ENCODE measurements around the gene HIGD1A.

Gene HIGD1A

DNA sequence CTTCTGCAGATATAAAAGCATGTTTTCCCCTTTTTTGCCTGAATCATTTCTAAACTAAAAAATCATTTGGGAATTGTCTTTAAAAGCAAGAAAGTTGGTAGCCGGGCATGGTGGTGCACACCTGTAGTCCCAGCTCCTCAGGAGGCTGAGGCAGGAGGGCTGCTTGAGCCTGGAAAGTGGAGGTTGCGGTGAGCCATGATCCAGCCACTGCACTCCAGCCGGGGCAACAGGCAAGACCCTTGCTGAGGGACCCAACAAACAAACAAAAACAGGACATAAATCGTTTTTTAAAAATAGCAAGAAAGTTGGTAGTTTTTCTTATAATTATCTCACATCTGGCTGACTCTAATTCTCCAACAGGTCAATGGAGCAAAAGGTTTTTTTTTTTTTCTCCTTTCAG, 2.5 kb downstream of the HIGD1A start:
- DNase-seq (ENCODE audit: low read depth): no peak
- TF ChIP-seq, protein P1, sequence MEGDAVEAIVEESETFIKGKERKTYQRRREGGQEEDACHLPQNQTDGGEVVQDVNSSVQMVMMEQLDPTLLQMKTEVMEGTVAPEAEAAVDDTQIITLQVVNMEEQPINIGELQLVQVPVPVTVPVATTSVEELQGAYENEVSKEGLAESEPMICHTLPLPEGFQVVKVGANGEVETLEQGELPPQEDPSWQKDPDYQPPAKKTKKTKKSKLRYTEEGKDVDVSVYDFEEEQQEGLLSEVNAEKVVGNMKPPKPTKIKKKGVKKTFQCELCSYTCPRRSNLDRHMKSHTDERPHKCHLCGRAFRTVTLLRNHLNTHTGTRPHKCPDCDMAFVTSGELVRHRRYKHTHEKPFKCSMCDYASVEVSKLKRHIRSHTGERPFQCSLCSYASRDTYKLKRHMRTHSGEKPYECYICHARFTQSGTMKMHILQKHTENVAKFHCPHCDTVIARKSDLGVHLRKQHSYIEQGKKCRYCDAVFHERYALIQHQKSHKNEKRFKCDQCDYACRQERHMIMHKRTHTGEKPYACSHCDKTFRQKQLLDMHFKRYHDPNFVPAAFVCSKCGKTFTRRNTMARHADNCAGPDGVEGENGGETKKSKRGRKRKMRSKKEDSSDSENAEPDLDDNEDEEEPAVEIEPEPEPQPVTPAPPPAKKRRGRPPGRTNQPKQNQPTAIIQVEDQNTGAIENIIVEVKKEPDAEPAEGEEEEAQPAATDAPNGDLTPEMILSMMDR (IDR thresholded peaks at IDR 0.05; ENCODE audit: insufficient read depth, low read depth, low read length, missing control alignments): no peak
- H3K4me3 ChIP-seq (ENCODE audit: low read length): no peak overlapping the region

DNA sequence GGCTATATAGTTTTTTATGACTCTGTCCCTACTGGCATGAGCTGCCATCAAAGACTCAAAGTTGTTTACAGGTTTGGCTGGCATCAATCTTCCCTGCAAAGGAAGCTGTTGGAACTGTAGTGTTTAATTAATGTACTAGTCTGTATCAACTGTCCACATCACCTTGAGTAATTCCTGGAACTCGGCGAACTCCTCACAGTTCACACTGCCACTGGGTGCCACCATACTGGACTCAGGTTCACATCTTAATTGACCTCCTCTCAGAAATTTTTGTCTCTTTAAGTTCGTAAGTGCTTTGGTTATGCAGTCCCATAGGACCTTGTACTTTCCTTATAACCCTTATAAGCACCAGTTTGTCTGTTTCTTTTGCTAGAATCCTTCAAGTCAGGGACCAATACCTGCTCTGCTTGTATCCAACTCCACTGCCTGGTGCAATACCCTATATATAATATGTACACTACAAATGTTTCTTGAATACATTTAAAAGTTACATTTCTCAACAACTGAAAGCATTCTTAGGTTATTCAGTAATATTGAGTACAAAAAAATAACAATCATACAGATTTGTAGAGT, 3.2 kb downstream of the HIGD1A start:
- TF ChIP-seq, protein P1 (IDR thresholded peaks at IDR 0.05; ENCODE audit: insufficient read depth, low read depth, low read length, missing control alignments): no peak
- no peak for DNase-seq (ENCODE audit: low read depth)

DNA sequence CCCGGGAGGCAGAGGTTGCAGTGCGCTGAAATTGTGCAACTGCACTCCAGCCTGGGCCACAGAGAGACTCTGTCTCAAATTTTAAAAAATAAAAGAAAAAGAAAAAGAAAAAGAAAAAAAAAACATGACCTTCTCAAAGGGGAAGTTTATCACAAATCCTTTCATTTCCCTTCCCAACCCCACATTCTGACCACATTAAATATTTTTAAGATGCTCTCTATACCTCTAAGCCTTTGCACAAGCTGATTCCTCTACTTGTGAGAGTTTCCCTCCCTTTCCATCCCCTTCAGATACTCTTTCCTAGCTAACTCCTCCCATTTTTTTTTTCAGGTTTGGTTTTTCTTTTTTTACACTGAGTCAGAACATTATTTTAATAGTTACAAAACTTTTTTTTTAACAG, 4.0 kb downstream of the HIGD1A start:
- TF ChIP-seq, protein P1 (IDR thresholded peaks at IDR 0.05; ENCODE audit: insufficient read depth, low read depth, low read length, missing control alignments): no peak
- H3K4me3 ChIP-seq (ENCODE audit: low read length): no peak overlapping the region
- no peak for DNase-seq (ENCODE audit: low read depth)

More for the DNA sequence above, 3.2 kb downstream of the HIGD1A start:
- no peak overlapping the region for H3K4me3 ChIP-seq (ENCODE audit: low read length)

DNA sequence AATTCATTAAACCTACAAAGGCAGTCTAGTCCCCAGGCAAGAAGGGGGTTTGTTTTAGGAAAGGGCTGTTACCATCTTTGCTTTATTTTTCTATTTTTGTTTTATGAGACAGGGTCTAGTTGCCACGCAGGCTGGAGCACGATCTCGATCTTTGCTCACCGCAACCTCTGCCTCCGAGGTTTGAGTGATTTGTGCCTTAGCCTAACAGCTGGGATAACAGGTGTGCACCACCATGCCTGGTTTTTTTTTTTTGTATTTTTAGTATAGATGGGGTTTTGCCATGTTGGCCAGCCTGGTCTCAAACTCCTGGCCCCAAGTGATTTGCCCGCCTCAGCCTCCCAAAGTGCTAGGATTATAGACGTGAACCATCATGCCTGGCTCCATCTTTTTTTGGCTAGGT, 4.9 kb downstream of the HIGD1A start:
- no peak overlapping the region for H3K4me3 ChIP-seq (ENCODE audit: low read length)
- no peak for DNase-seq (ENCODE audit: low read depth)
- TF ChIP-seq, protein P1 (IDR thresholded peaks at IDR 0.05; ENCODE audit: insufficient read depth, low read depth, low read length, missing control alignments): no peak

DNA sequence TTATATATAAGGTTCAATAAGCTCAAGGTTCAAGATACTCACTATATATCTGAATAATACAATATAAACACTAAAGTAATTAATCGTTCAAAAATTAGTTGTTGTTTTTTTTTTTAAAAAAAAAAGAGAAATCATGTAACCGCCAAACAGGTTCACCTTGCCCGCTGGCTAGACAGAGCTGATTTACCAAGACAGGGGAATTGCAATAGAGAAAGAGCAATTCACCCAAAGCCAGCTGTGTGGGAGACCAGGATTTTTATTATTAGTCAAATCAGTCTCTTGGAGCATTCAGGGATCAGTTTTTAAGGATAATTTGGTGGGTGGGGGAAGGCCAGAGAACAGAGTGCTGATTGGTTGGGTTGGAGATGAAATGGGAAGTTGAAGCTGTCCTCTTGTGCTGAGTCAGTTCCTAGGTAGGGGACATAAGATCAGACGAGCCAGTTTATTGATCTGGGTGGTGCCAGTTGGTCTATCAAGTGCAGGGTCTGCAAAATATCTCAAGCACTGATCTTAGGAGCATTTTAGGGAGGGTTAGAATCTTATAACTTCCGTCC, 7.9 kb downstream of the HIGD1A start:
- no peak for DNase-seq (ENCODE audit: low read depth)
- TF ChIP-seq, protein P1 (IDR thresholded peaks at IDR 0.05; ENCODE audit: insufficient read depth, low read depth, low read length, missing control alignments): no peak
- no peak overlapping the region for H3K4me3 ChIP-seq (ENCODE audit: low read length)

DNA sequence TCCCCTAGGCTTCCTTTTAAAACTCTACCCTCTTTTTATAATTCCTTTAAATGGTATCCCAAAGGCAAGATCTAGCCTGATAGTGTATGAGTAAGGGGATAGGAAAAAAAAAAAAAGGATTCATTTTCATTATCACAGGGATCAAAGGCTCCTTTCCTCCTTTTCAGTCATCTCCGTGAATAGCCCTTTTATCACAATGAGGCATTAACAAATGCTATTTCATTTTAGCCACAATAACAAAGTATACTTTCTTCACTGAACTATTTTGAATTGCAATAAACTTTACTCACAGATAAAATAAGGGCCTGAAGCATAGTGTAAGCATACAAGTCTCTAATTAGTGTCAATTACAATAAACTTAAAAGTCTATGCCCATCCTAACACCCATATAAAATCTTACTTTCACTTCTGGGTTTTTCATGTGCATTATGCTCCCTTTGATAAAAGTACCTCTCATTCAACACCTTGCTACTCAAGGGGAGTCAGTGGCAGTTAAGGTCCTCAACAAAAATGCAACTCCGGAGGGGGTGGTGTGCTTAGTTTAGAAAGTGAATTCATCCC, 8.6 kb downstream of the HIGD1A start:
- no peak for DNase-seq (ENCODE audit: low read depth)
- TF ChIP-seq, protein P1 (IDR thresholded peaks at IDR 0.05; ENCODE audit: insufficient read depth, low read depth, low read length, missing control alignments): no peak

More for the DNA sequence above, 8.6 kb downstream of the HIGD1A start:
- H3K4me3 ChIP-seq (ENCODE audit: low read length): no peak overlapping the region

Measured in epithelial cell of esophagus (primary cell).